ENCODE results near the gene CACFD1. TPM values are rescaled to one million over a fixed set of nuclear protein-coding genes. Genes with fewer than 3 reads are reported as not detected.

CACFD1 gene
- total RNA-seq, 1 experiment from 2014 or later = 2.5 TPM

- DNase-seq (ENCODE audit: low spot score) = no peak
Observed at GRCh38 chr9:133463864-133464615, 4.3 kb downstream of the CACFD1 start.

GRCh38 chr9:133464638-133465037 is 4.9 kb downstream of the CACFD1 start:
- DNase-seq (ENCODE audit: low spot score) = no peak

DNA sequence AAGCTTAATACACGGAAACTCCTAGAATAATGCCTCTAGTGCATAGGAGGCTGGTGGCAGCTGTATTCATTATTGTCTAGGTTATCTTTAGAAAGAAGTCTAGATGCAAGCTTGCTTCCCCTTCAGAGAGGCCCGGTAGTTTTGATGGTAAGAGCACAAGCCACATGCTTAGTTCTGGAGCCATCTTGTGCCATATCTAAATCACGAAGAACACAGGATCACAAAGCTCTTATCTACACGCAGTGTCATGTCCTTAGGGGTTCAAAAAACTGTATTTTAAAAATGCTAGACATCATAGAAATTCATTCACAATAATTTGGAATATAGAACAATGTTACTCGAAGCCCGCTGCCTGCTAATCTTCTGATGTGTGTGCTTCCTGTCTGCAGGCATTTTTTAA is 6.2 kb downstream of the CACFD1 start:
- no peak for DNase-seq (ENCODE audit: low spot score)

DNA sequence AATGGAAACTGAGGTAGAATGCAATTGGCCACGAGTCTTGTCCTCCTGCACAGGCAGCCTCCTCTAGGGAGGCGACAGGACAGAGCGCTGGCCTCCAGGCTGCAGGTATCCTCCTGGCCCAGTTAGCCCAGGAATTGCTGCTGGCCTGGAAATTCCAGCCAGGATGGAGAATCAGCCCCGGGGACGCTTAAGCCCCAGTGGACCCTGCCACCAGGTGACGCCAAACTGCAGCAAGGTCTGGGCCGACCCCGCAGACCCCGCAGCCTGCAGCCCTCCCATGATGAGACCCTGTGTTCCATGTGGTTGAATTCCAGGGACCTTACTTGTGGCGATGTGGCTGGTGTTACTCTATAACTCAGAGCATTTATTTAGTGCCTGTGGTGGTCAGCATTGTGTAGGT is 7.3 kb downstream of the CACFD1 start:
- no peak for DNase-seq (ENCODE audit: low spot score)

DNA sequence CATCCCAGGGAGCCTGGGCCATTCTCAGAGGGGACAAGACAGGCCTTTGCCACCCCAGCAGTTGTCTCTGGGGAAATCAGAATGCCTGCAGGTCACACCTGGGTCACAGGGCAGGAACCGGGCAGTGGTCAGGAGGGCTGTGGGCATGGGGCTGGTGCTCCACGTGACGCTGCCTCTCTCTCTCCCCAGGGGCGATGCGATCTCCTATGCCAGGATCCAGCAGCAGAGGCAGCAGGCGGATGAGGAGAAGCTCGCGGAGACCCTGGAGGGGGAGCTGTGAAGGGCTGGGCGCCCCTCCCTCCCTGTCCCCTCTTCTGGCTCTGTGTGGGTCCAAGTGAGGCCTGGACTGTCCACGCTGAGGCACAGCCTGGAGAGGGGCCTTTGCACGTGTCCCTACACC is 8.6 kb downstream of the CACFD1 start:
- no peak for DNase-seq (ENCODE audit: low spot score)

- no peak for DNase-seq (ENCODE audit: low spot score)
Observed at GRCh38 chr9:133468777-133469421, 9.1 kb downstream of the CACFD1 start.

DNA sequence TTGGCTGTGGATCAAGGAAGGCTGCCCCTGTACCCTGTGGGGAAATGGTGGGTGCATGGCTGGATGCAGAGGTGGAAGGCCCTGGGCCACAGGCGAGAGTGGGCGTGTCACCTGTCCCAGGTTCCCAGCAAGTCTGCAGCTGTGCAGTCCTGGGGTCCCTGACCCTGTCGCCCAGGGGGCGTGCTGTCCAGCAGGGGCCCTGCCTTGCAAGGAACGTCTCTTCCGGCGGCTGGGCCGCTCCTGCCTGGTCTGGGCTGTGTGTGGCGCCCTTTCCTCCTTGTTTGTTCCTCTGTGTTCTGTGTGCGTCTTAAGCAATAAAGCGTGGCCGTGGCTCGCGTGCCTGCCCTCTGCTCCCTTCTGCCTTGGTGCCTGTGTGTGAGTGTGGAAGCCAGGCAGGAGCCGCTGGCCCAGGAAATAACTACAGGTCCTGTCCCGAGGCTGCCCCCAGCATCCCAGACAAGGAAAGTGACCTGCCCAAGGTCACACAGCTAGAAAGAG is 10.7 kb downstream of the CACFD1 start:
- no peak for DNase-seq (ENCODE audit: low spot score)

DNA sequence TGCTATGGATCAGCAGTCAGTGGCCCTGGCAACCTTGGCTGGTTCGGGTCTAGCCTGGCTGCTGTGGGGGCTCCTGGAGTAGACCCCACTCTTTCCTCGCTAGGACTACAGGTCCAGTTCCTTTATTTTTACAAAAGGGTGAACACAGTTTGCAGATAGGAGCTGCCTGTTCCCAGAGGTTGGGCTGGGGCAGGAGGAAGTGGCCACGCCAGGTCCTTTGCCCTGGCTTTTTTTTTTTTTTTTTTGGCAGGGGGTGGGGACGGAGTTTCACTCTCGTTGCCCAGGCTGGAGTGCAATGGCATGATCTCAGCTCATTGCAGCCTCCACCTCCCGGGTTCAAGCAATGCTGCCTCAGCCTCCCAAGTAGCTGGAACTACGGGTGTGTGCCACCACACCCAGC is 11.2 kb downstream of the CACFD1 start:
- DNase-seq (ENCODE audit: low spot score) = no peak

DNA sequence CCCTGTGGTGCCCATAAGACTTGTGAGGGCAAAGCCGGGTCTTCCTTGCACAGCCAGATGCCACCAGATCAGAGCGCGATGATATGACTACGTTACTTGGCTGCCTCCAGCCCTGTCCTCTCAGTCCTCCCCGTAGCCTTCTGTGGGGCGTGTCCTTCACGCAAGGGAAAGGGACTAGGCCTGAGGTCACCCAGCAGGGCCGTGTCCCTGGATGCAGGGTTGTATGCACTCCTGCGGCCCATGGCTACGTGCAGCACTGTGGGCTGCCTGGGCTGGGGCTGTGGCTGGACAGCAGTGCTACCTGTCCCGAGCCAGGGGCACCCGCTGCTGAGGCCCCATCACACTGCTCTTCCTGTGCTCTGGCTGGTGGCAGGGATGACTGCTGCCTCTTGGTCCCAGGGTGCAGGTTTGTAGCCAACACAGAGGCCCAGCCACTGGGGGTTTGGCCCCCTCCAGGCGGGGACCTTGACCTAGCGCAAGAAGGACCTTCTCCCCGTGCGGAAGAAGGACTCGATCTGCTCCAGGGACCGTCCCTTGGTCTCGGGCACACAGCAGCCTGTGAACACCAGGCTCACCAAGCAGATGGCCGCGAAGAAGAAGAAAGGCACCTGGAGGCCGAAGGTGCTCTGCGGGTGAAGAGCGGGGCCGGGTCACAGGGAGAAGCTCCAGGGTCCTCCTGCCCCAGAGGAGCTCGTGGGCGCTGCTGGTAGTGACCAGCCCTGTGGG is 11.9 kb downstream of the CACFD1 start:
- no peak for DNase-seq (ENCODE audit: low spot score)

GRCh38 chr9:133472277-133472645 is 12.5 kb downstream of the CACFD1 start:
- DNase-seq (ENCODE audit: low spot score) = no peak

DNA sequence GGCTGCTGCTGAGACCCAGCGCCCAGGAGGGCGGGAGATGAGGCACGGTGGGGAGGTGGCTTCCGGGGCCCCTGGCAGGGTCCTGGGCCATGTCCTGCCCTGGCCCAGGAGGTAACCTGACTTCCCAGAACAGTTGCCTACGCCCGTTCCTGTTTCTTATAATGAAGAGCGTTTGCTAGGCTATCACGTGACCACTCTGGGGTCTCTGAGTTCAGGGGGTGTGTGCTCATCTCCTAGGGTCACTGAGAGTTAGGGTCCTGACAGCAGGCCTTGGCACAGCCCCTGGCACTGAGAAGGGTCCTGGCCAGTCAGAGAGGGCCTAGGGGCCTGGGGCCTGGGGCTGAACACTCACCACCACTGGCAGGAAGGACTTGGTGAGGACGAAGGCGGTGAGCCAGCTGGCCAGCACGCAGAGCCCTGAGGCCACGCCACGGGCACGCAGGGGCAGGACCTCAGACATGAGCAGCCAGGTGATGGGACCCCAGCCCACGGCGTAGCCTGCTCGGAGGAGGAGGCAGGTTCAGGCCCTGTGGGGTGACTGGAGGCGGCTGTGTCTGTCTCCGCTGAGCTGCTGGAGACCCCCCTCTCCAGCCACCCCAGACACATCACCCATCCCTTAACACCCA is 13.1 kb downstream of the CACFD1 start:
- DNase-seq (ENCODE audit: low spot score) = no peak

DNA sequence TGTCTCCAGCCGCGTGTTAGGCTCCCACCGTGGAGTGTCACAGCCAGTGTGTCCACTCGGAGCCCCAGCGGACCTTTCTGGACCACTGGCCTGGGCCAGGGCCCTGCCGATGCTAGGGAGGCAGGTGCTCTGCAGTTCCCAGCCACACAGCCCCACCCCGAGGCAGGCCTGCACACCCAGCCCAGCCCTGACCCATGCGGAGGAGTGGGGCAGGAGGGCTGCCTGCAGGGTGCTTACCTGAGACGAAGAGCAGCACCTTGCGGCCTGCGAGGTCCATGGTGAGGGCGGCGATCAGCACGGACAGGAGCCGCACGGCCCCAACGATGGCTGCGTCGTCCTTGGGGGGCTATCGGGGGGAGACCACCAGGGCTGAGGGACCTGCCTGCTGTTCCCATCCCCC is 14.0 kb downstream of the CACFD1 start:
- DNase-seq (ENCODE audit: low spot score) = no peak

- DNase-seq (ENCODE audit: low spot score) = no peak
Observed at GRCh38 chr9:133474215-133474614, 14.4 kb downstream of the CACFD1 start.

DNA sequence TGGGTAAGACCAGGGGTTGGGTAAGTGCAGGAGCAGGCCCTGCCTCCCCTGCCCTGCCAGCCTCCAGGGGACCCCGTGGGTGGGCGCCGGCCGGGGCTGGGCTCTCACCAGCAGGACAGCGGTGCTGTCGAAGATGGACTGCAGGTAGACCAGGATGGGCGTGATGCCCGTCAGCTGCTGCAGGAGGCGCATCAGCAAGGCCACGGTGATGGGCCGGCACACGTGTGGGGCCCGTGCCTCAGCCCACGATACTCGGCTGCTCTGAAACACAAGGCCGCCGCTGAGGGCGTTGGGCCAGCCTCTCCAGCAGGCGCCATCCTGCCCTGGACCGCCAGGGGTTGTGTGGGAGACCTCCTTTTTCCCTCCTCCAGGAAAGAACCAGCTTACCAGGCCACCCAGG is 15.1 kb downstream of the CACFD1 start:
- no peak for DNase-seq (ENCODE audit: low spot score)

- no peak for DNase-seq (ENCODE audit: low spot score)
Observed at GRCh38 chr9:133475292-133476012, 15.7 kb downstream of the CACFD1 start.

GRCh38 chr9:133476036-133476931 is 16.5 kb downstream of the CACFD1 start:
- DNase-seq (ENCODE audit: low spot score) = no peak

DNA sequence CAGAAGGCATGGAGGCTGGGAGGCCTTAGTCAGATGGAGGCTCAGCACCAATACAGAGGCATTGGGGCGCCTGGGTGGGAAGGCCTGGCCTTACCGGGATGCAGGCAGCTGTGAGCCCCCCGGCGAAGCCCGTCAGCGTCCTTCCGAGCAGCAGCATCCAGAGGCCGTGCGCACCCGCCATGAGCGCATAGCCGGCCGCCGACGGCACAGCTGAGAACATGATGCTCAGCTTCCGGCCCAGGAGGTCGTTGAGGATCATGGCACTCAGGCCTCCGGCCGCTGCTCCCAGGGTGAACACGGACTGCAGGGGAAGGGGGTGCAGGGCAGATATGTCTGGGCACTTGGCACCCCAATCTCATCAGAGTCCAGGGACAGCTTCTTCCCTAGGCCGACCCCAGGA is 17.2 kb downstream of the CACFD1 start:
- no peak for DNase-seq (ENCODE audit: low spot score)

DNA sequence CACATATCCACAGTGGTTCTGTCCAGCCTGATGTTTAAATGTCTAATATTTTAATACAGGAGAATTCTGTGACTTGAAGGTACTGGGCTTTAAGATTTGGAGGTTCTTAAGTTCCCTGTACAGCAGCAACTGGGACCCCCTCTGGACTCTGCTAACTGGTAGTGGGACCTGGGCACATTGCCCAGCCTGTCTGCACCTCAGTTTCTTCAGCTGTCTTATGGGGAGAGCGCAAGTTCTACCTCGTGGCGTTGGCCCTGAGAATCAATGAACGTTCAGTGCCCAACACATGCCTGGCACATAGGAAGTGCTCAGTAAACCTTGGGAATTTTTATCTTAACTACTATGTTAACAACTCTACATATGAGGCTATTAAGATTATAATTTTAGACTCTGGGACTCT is 17.7 kb downstream of the CACFD1 start:
- DNase-seq (ENCODE audit: low spot score) = no peak

DNA sequence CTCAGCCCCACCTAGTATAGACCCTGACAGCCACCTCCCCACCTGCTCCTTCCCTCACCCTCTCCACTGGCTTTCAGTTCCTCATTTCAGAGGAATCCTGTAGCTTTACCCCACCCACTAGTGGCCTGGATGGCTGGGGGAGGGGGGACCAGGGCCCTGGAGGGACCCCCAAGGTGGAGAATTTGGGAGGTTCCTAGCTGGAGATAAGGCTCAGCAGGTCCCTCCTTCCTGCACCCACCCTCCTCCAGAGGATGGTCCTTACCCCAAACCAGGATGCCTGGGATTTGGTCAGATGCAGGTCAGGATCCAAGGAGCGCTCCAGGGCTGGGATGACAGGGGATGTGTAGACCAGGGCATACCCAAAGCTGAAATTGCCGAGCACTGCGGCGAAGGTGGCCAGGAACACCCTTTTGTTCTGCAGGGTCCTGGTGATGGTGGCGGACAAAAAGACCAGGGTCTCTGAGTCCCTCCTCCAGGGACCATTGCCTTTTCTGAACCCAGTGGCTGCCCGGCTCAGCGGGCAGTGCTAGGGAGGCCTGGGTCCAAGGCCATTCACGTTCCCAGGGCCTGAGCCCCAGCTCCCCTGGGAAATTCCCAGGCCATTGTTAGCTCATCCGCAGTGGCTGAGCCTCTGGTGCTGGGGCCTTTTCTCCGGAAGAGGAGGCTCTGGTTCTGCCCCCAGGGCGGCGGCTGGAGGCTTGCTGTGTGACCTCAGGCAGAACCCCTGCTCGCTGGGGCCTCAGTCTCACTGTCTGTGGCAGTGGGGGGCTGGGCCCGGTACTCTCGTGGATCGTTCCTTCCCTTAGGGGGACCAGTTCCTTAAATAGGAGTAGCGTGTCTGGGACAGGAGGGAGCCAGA is 18.4 kb downstream of the CACFD1 start:
- DNase-seq (ENCODE audit: low spot score) = no peak
